GM18907 (cell line): ENCODE measurements around the gene NDUFA7.
"Not testable (repeated sequence)": the region's sequence is repeated elsewhere in the genome, so short reads cannot be mapped to it uniquely, and the experiment has no call there.

Experiments
- ATAC-seq: cut with Tn5 transposase; IDR thresholded peaks from one replicate; pipeline ENCODE4 v1.9.1; 2021; ENCODE audit warnings: mild to moderate bottlenecking, moderate library complexity; ENCODE audit not compliant: unreplicated experiment

NDUFA7 gene

GRCh38 chr19:8321067-8321985 is at the start of gene NDUFA7, which contains the start of gene RPS28:
Gene NDUFA7, minus strand, starts transcription at chr19:8321375. Its CDS starts 17 bp downstream, at chr19:8321358.
Gene RPS28, plus strand, starts transcription at chr19:8321496. Its CDS starts 35 bp downstream, at chr19:8321531.
- ATAC-seq, result peak; percentile 89

GRCh38 chr19:8370176-8371010 is 49.2 kb upstream of the NDUFA7 start:
- ATAC-seq, result no peak

- ATAC-seq, result no peak
Measured at GRCh38 chr19:8367327-8368001, 46.3 kb upstream of the NDUFA7 start.

- ATAC-seq, result no peak
Measured at GRCh38 chr19:8366961-8367326, 45.8 kb upstream of the NDUFA7 start.

DNA sequence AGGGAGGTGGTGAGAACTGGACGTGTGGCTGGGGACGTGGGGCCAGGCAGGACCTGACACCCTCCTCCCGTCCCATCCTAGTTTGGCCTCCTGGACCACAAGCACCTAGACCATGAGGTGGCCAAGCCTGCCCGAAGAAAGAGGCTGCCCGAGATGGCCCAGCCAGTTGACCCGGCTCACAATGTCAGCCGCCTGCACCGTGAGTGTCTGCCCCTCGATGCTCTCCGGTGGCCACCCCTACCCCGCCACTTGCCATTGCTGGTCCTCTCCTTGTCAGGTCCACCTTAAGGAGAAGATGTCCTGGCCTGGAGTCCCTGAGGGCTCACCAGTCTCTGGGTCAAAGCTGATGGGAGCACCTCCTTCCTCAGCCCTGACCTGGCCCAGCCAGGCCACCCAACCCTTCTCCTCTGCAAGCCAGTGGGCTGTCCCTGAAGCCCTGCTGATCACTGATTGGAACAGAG is 45.0 kb upstream of the NDUFA7 start:
- ATAC-seq, result no peak

- ATAC-seq, result no peak
Measured at GRCh38 chr19:8363803-8364771, 42.9 kb upstream of the NDUFA7 start, which contains the start of gene ANGPTL4. Gene ANGPTL4, plus strand, starts transcription at chr19:8364155. Its CDS starts 167 bp downstream, at chr19:8364322.

DNA sequence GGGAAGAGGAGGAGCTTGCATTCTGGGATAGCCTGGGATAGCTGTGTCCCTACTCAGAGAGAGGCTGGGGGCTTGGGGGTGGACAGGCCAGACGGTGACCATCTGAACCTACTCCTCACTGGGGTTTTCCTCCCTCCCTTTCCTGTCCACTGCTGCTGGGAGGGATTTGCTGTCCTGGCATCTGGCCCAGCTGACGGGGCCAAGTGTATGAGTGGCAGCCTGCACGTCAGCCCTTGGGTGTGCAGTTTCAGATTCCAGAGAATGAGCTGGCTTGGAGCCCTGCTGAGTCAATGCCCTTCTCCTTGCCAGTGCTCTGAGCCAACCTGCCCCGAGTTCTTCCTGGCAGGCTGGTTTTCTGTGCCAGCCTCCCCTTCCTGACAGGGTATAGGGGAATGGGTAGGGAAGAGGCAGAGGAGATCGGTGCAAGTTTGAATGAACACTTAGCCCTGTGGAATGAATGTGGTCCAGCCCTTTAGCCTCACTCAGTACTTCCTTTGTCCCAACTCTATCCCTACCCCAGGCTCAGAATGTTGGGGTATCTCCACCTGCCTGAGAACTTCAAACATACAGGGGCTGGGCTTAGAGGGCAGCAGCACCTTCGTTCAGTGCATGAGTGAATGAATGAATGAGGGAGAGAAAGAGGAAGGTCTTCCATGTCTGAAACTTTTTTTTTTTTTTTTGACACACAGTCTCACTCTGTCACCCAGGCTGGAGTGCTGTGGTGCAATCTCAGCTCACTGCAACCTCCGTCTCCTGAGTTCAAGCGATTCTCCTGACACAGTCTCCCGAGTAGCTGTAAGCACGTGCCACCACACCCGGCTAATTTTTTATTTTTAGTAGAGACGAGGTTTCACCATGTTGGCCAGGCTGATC is 41.0 kb upstream of the NDUFA7 start:
- no peak for ATAC-seq

GRCh38 chr19:8360196-8360595 is 39.0 kb upstream of the NDUFA7 start:
- no peak for ATAC-seq

- ATAC-seq, result no peak
Measured at GRCh38 chr19:8358948-8359347, 37.8 kb upstream of the NDUFA7 start.

DNA sequence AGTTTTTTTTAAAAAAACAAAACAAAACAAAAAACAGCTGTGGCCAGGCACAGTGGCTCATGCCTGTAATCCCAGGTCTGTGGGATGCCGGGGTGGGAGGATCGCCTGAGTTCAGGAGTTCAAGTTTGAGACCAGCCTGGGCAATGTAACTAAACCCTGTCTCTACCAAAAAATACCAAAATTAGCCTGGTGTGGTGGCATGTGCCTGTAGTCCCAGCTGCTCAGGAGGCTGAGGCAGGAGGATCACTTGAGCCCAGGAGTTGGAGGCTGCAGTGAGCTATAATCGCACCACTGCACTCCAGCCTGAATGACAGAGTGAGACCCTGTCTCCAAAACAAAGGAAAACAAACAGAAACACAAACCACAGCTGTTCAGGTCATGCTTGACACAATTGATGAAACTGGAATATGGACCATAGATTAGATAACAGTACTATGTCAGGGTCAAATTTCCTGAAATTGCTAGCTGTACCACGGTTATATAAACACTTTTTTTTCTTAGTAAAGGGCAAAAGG is 35.9 kb upstream of the NDUFA7 start:
- ATAC-seq, result no peak

DNA sequence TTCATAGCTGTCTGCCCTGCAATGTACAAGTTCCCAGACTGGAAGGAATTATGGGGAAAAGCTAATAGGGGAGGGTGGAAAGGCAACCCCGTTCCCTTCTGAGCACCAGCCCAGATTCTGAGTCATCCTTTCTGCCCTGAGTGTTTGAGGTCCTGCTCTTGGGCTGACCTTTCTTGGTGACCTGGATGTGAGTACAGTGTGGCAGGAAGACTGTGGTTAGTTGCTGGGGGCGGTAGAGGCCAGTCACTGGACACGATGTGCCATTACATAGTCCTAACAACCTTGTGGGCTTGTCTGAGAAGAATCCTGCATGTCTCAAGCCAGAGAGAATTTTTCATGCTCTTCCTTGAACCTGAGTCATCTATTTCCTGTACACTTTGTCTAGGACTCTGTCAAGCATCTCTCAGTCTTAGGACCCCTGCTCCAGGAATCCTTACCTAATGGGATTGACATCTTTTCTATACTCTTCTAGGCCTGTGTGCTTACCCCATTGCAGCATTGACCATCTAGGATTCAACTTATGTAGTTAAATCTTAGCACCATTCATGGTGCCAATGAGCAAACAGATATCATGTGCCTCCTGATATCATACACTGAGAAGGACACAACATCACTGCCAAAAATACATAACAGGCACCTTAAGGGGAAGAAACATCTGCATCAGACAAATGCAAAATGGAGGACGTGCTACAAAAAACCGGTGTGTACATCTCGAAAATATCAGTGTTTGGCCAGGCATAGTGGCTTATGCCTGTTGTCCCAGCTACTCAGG is 34.6 kb upstream of the NDUFA7 start:
- no peak for ATAC-seq

- not testable (repeated sequence) for ATAC-seq
Measured at GRCh38 chr19:8352845-8353244, 31.7 kb upstream of the NDUFA7 start.

DNA sequence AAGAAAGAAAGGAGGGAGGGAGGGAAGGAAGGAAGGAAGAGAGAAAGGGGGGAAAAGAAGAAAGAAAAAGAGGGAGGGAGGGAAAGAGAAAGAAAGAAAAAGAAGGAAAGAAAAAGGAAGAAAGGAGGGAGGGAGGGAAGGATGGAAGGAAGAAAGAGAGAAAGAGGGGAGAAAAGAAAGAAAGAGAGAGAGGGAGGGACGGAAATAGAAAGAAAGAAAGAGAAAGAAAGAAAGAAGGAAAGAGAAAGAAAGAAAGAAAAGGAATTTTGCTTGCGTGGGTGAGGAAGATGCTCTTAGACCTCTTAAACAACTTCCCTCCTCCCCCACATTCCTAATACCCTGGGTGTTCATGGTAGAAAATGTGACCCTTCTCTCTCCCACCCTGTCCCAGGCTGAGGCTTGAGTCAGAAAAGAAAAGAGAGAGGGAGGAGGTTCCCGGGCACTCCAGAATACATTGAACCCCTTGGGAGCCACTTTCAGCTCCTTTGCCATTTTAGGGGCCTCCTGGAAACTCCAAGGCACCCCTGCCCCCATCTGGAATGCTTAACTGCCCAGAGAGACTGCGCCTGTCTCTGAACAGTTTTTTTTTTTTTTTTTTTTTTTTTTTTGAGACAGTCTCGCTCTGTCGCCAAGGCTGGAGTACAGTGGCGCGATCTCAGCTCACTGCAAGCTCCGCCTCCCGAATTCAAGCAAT is 31.1 kb upstream of the NDUFA7 start:
- no peak for ATAC-seq

GRCh38 chr19:8349629-8350372 is 28.6 kb upstream of the NDUFA7 start:
- not testable (repeated sequence) for ATAC-seq

- no peak for ATAC-seq
Measured at GRCh38 chr19:8343483-8343844, 22.3 kb upstream of the NDUFA7 start.

GRCh38 chr19:8342684-8343482 is 21.7 kb upstream of the NDUFA7 start, which contains the start of gene KANK3:
Gene KANK3, minus strand, starts transcription at chr19:8343262. Its CDS starts 5,434 bp downstream, at chr19:8337828.
- ATAC-seq, result peak; percentile 91
